HepG2 (cell line): ENCODE data around the gene CDK7. TPM values are rescaled to one million over a fixed set of nuclear protein-coding genes. Genes with fewer than 3 reads are reported as not detected.

Experiments
- GATA4 ChIP-seq: sonication (generic); IDR thresholded peaks from 2 replicates; pipeline ENCODE4 v1.6.1; 2016; ENCODE audit warnings: antibody characterized with exemption, low read depth, borderline replicate concordance
- HIVEP1 ChIP-seq: sonication (generic); formaldehyde crosslinking; IDR thresholded peaks from 2 replicates; pipeline ENCODE4 v1.4.0; 2020; ENCODE audit warnings: mild to moderate bottlenecking, missing genetic modification reagents
- ISL2 ChIP-seq: sonication (generic); formaldehyde crosslinking; IDR thresholded peaks from 2 replicates; pipeline ENCODE4 v1.5.0; 2020; ENCODE audit warnings: missing genetic modification reagents
- MED1 ChIP-seq: sonication (generic); formaldehyde crosslinking; IDR thresholded peaks from 2 replicates; pipeline ENCODE4 v1.4.0; 2020; ENCODE audit warnings: missing genetic modification reagents
- MLLT10 ChIP-seq: sonication (generic); formaldehyde crosslinking; IDR thresholded peaks from 2 replicates; pipeline ENCODE4 v1.4.0; 2020; ENCODE audit warnings: missing genetic modification reagents
- RAD21 ChIP-seq: fragments of 450-650 bp; formaldehyde crosslinking; IDR thresholded peaks from 2 replicates; pipeline ENCODE4 v1.5.0; 2020; ENCODE audit warnings: mild to moderate bottlenecking
- SMAD9 ChIP-seq: sonication (generic); formaldehyde crosslinking; IDR thresholded peaks from 2 replicates; pipeline ENCODE4 v1.5.1; 2020; ENCODE audit warnings: mild to moderate bottlenecking, missing genetic modification reagents
- SOX13 ChIP-seq, 3 experiments: fragments of 450-650 bp in 1 of 3; sonication (generic) in 1 of 3; formaldehyde crosslinking in 1 of 3; IDR thresholded peaks in 2 of 3; conservative IDR thresholded peaks in 1 of 3; 2 replicates each; pipeline versions ENCODE4 v1.5.0 to v1.6.1; 2016 to 2020; ENCODE audit warnings: antibody characterized with exemption in 1 of 3, mild to moderate bottlenecking in 1 of 3, missing compliant biosample characterization in 1 of 3, missing genetic modification reagents in 1 of 3, moderate library complexity in 1 of 3
- TMF1 ChIP-seq: sonication (generic); formaldehyde crosslinking; IDR thresholded peaks from 2 replicates; pipeline ENCODE4 v1.8.1; 2022; ENCODE audit warnings: low read depth, missing genetic modification reagents
- ZFP36L2 ChIP-seq: sonication (generic); formaldehyde crosslinking; IDR thresholded peaks from 2 replicates; pipeline ENCODE4 v1.4.0; 2020; ENCODE audit warnings: missing genetic modification reagents
- ZNF121 ChIP-seq: sonication (generic); formaldehyde crosslinking; IDR thresholded peaks from 2 replicates; pipeline ENCODE4 v1.5.0; 2020; ENCODE audit warnings: mild to moderate bottlenecking, missing genetic modification reagents
- ZNF329 ChIP-seq: sonication (generic); formaldehyde crosslinking; IDR thresholded peaks from 2 replicates; pipeline ENCODE4 v1.9.0; 2021; ENCODE audit warnings: low read depth, mild to moderate bottlenecking, missing genetic modification reagents
- ZNF343 ChIP-seq: sonication (generic); formaldehyde crosslinking; IDR thresholded peaks from 2 replicates; pipeline ENCODE4 v1.4.0; 2020; ENCODE audit warnings: mild to moderate bottlenecking, missing genetic modification reagents
- ZNF430 ChIP-seq: sonication (generic); formaldehyde crosslinking; IDR thresholded peaks from 2 replicates; pipeline ENCODE4 v1.9.0; 2021; ENCODE audit warnings: mild to moderate bottlenecking, missing genetic modification reagents
- ZSCAN29 ChIP-seq: sonication (generic); formaldehyde crosslinking; conservative IDR thresholded peaks from 2 replicates; pipeline ENCODE4 v1.4.0; 2020; ENCODE audit warnings: mild to moderate bottlenecking, missing genetic modification reagents
- polyA plus RNA-seq, 8 experiments: library from polyadenylated mRNA; depleted of rRNA in 3 of 8; stranded (reverse) in 7 of 8; unstranded in 1 of 8; fragments of >200 nt; fragmentation: Illumina TruSeq in 4 of 8; extraction: Trizol in 4 of 8; gene quantifications; 2 replicates each; pipeline versions ENCODE4 v1.2.1 to v1.2.3, GENCODE V29; 2011 to 2016; ENCODE audit warnings: low read depth in 4 of 8, missing spikeins in 1 of 8, mixed read lengths in 1 of 8; ENCODE audit not compliant: insufficient read depth in 1 of 8
- total RNA-seq, 5 experiments: library from RNA; depleted of rRNA; stranded (reverse); fragments of >200 nt; fragmentation: Illumina TruSeq; extraction: Trizol; gene quantifications; 2 replicates each; pipeline ENCODE4 v1.2.3, GENCODE V29; 2016; ENCODE audit warnings: low read depth in 1 of 5
- TF ChIP-seq, protein P1 (sequence below): fragments of 450-650 bp; IDR thresholded peaks from 2 replicates; pipeline ENCODE4 v1.6.1; 2017; ENCODE audit warnings: mild to moderate bottlenecking
- TF ChIP-seq, protein P2 (sequence below): sonication (generic); formaldehyde crosslinking; IDR thresholded peaks from 2 replicates; pipeline ENCODE4 v1.5.1; 2020; ENCODE audit warnings: missing genetic modification reagents, mild to moderate bottlenecking, borderline replicate concordance
- TF ChIP-seq, protein P3 (sequence below): sonication (generic); formaldehyde crosslinking; IDR thresholded peaks from 2 replicates; pipeline ENCODE4 v1.8.0; 2022; ENCODE audit warnings: missing genetic modification reagents, low read depth, mild to moderate bottlenecking, borderline replicate concordance
- TF ChIP-seq, protein P4 (sequence below): IDR thresholded peaks from 2 replicates; pipeline ENCODE4 v1.6.1; 2016
- TF ChIP-seq, protein P5 (sequence below): sonication (generic); formaldehyde crosslinking; IDR thresholded peaks from 2 replicates; pipeline ENCODE4 v1.8.1; 2023; ENCODE audit warnings: mild to moderate bottlenecking, missing genetic modification reagents
- TF ChIP-seq, protein P6 (sequence below): sonication (generic); formaldehyde crosslinking; IDR thresholded peaks from 2 replicates; pipeline ENCODE4 v1.5.0; 2020; ENCODE audit warnings: missing genetic modification reagents

CDK7 gene
- total and polyA plus RNA-seq, 2 of the 13 experiments (the other 11 are each of a cell fraction or from before 2014, with no cell fraction given) = 41.2 to 54.9 TPM

DNA sequence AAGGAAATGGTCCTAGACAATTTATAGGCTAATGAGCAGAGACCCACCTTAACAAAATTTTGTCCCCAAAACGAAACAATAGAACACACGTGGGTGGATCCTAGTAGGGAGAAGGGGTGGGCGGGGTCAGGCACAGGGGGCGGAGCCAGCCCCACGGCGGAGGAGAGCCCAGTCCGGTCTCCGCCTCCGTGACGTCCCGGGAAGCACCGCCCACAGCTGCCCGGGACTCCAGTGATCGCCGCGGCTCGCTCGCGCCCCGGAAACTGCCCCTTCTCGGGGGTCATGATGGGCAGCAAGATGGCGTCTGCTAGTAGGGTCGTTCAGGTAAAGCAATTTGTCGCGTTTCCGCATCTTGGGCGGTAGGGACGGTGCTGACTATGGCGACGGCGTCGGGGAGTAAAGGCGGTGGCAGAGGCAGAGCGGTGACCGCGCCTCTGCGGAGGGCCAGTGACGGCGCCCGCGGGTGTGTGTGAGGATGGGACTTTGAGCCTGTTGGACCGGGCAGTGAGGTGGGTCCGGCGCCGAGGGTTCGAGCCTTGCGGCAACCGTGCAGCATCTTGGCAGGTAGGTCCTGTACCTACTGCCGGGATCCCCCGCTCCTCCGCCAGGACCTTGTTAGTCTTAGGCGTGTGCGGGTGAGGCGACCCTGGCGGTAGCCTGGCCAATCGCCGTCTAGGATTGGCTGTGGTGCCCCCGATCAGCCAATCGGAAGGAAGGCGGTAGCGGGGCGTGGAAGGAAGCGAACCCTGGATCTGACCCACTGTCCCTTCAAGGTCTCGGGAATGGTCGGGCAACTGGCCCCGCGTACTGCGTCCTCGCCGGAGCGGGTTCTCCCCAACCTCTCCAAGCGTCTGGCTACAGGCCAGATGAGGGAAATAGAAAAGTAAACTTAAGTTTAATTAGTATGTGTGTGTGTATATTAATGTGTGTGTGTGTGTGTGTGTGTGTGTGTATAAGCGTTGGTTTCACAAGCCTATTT lies 16.8 kb upstream of the CDK7 start (continued):
- TF ChIP-seq, protein P1, sequence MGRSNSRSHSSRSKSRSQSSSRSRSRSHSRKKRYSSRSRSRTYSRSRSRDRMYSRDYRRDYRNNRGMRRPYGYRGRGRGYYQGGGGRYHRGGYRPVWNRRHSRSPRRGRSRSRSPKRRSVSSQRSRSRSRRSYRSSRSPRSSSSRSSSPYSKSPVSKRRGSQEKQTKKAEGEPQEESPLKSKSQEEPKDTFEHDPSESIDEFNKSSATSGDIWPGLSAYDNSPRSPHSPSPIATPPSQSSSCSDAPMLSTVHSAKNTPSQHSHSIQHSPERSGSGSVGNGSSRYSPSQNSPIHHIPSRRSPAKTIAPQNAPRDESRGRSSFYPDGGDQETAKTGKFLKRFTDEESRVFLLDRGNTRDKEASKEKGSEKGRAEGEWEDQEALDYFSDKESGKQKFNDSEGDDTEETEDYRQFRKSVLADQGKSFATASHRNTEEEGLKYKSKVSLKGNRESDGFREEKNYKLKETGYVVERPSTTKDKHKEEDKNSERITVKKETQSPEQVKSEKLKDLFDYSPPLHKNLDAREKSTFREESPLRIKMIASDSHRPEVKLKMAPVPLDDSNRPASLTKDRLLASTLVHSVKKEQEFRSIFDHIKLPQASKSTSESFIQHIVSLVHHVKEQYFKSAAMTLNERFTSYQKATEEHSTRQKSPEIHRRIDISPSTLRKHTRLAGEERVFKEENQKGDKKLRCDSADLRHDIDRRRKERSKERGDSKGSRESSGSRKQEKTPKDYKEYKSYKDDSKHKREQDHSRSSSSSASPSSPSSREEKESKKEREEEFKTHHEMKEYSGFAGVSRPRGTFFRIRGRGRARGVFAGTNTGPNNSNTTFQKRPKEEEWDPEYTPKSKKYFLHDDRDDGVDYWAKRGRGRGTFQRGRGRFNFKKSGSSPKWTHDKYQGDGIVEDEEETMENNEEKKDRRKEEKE = no peak
- TF ChIP-seq, protein P2, sequence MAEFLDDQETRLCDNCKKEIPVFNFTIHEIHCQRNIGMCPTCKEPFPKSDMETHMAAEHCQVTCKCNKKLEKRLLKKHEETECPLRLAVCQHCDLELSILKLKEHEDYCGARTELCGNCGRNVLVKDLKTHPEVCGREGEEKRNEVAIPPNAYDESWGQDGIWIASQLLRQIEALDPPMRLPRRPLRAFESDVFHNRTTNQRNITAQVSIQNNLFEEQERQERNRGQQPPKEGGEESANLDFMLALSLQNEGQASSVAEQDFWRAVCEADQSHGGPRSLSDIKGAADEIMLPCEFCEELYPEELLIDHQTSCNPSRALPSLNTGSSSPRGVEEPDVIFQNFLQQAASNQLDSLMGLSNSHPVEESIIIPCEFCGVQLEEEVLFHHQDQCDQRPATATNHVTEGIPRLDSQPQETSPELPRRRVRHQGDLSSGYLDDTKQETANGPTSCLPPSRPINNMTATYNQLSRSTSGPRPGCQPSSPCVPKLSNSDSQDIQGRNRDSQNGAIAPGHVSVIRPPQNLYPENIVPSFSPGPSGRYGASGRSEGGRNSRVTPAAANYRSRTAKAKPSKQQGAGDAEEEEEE (CRISPR knock-in tag) = no peak
- no peak for TF ChIP-seq ZSCAN29 (CRISPR knock-in tag)
- peak; percentile 41; the same call in 1 of the 2 replicates for TF ChIP-seq RAD21 (CRISPR knock-in tag)
- TF ChIP-seq ZFP36L2 (CRISPR knock-in tag) = 0 out of 2 replicates have a peak, but pooled peaks have one; percentile 72
- TF ChIP-seq, protein P3, sequence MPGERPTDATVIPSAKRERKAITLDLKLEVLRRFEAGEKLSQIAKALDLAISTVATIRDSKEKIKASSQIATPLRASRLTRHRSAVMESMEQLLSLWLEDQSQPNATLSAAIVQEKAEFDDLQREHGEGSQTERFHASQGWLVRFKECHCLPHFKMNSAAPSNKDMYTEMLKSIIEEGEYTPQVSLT (CRISPR knock-in tag) = no peak
- no peak for TF ChIP-seq SOX13 (IDR thresholded peaks at IDR 0.05)
- peak in 1 of 2 experiments; percentile 37; a peak in 2 of 4 replicates for TF ChIP-seq SOX13 (CRISPR knock-in tag; conservative IDR thresholded peaks at IDR 0.05 in 1 of 2, IDR thresholded peaks at IDR 0.05 in 1 of 2)
- TF ChIP-seq MED1 (CRISPR knock-in tag) = peak; percentile 62
- peak; percentile 86 for TF ChIP-seq TMF1 (CRISPR knock-in tag)
- peak; percentile 60; the same call in 1 of the 2 replicates for TF ChIP-seq ZNF343 (CRISPR knock-in tag)
- no peak for TF ChIP-seq MLLT10 (CRISPR knock-in tag)
- TF ChIP-seq, protein P4, sequence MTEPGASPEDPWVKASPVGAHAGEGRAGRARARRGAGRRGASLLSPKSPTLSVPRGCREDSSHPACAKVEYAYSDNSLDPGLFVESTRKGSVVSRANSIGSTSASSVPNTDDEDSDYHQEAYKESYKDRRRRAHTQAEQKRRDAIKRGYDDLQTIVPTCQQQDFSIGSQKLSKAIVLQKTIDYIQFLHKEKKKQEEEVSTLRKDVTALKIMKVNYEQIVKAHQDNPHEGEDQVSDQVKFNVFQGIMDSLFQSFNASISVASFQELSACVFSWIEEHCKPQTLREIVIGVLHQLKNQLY (CRISPR knock-in tag) = no peak
- no peak for TF ChIP-seq SMAD9 (CRISPR knock-in tag)
- peak; percentile 88 for TF ChIP-seq HIVEP1
- TF ChIP-seq ISL2 (CRISPR knock-in tag) = 0 out of 2 replicates have a peak, but pooled peaks have one; percentile 26
- peak; percentile 79; the same call in 1 of the 2 replicates for TF ChIP-seq GATA4
- TF ChIP-seq, protein P5, sequence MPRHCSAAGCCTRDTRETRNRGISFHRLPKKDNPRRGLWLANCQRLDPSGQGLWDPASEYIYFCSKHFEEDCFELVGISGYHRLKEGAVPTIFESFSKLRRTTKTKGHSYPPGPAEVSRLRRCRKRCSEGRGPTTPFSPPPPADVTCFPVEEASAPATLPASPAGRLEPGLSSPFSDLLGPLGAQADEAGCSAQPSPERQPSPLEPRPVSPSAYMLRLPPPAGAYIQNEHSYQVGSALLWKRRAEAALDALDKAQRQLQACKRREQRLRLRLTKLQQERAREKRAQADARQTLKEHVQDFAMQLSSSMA (CRISPR knock-in tag) = 0 out of 2 replicates have a peak, but pooled peaks have one; percentile 38
- TF ChIP-seq, protein P6, sequence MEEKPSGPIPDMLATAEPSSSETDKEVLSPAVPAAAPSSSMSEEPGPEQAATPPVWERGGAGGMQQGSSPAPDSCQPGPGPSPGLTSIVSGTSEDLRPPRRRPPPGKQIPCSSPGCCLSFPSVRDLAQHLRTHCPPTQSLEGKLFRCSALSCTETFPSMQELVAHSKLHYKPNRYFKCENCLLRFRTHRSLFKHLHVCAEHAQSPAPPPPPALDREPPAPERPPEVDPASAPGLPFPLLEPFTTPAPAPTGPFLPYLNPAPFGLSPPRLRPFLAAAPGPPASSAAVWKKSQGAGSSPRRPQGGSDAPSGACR = peak; percentile 83; the same call in 1 of the 2 replicates
- 0 out of 2 replicates have a peak, but pooled peaks have one; percentile 12 for TF ChIP-seq ZNF121 (CRISPR knock-in tag)
- peak; percentile 76 for TF ChIP-seq ZNF430 (CRISPR knock-in tag)
- TF ChIP-seq ZNF329 (CRISPR knock-in tag) = peak; percentile 79; the same call in 1 of the 2 replicates
